Kidney (tissue), 14 donors: ENCODE results near the gene SMARCA2. TPM values are rescaled to one million over a fixed set of nuclear protein-coding genes. Genes with fewer than 3 reads are reported as not detected.

ENCODE experiments used
- DNase-seq, 5 donors: peaks; one replicate each; pipeline ENCODE4 v3.0.0-alpha.2; 2013 to 2020
- FAIRE-seq: peaks from 2 replicates; lab custom pipeline; 2012; peaks lifted over from hg19 to GRCh38; lab: Jason Lieb, UNC
- H3K27ac ChIP-seq, 2 donors: one replicate each; pipeline ENCODE4 v1.7.0; 2013; ENCODE audit warnings: low read depth in 2 of 2, low read length in 2 of 2, inconsistent platforms in 1 of 2
- H3K27me3 ChIP-seq: one replicate; pipeline ENCODE4 v1.7.1; 2013; ENCODE audit warnings: low read length, inconsistent platforms; ENCODE audit not compliant: control insufficient read depth, insufficient read depth
- H3K36me3 ChIP-seq, 3 donors: one replicate each; pipeline versions ENCODE4 v1.7.0 to v1.7.1; 2013; ENCODE audit warnings: low read length in 3 of 3, control low read depth in 1 of 3, inconsistent platforms in 1 of 3; ENCODE audit not compliant: insufficient read depth in 3 of 3, control insufficient read depth in 2 of 3
- H3K4me1 ChIP-seq, 3 donors: one replicate each; pipeline versions ENCODE4 v1.7.0 to v1.7.1; 2013; ENCODE audit warnings: low read length in 3 of 3, inconsistent platforms in 1 of 3, low read depth in 1 of 3; ENCODE audit not compliant: control insufficient read depth in 2 of 3, insufficient read depth in 2 of 3
- H3K4me3 ChIP-seq, 3 donors: one replicate each; pipeline versions ENCODE4 v1.7.0 to v1.8.1; 2013; ENCODE audit warnings: low read length in 3 of 3, control low read depth in 1 of 3, inconsistent platforms in 1 of 3
- H3K9ac ChIP-seq, 3 donors: one replicate each; pipeline versions ENCODE4 v1.7.0 to v1.7.1; 2013; ENCODE audit warnings: low read length in 3 of 3, control low read depth in 1 of 3, inconsistent platforms in 1 of 3
- H3K9me3 ChIP-seq, 3 donors: one replicate each; pipeline versions ENCODE4 v1.7.0 to v1.7.1; 2013; ENCODE audit warnings: low read length in 3 of 3, control low read depth in 1 of 3, inconsistent platforms in 1 of 3; ENCODE audit not compliant: control insufficient read depth in 2 of 3, insufficient read depth in 1 of 3
- intact Hi-C: fragments of 100-400 bp; cut with DNase I; formaldehyde crosslinking; loops from one replicate; pipeline ENCODE4 v1.11.1; 2022
- polyA plus RNA-seq: library from polyadenylated mRNA; stranded (reverse); fragments of 350-450 nt; fragmentation: Illumina TruSeq; extraction: RNeasy Lipid Tissue Mini Kit (QIAGEN cat#74804); gene quantifications from one replicate; pipeline ENCODE4 v1.2.3, GENCODE V29; 2014; ENCODE audit warnings: low read depth, low replicate concordance; ENCODE audit not compliant: insufficient read depth
- total RNA-seq: library from RNA; stranded (reverse); fragmentation: NEBNext Ultra II Directional; extraction: Animal tissue kit (Norgen Biotek cat#: 25700); gene quantifications from one replicate; pipeline ENCODE4 v1.2.1, GENCODE V29; 2021
- TF ChIP-seq, protein P1 (sequence below): IDR thresholded peaks from 3 replicates; pipeline ENCODE4 v1.5.1; 2012; ENCODE audit warnings: mild to moderate bottlenecking, moderate library complexity, borderline replicate concordance; ENCODE audit not compliant: insufficient read depth; ENCODE audit errors: extremely low read depth
- donor health status: control.
- donor health status: control.
- donor health status: control.
- donor health status: control.
- donor health status: control.
- donor health status: DM: yes; HTN: yes; CAD: no.
- donor health status: Normal renal cell carcinoma (clear cell type).

Gene SMARCA2
- total and polyA plus RNA-seq, 2 donors from 2014 or later, result 54.3 to 189 TPM

DNA sequence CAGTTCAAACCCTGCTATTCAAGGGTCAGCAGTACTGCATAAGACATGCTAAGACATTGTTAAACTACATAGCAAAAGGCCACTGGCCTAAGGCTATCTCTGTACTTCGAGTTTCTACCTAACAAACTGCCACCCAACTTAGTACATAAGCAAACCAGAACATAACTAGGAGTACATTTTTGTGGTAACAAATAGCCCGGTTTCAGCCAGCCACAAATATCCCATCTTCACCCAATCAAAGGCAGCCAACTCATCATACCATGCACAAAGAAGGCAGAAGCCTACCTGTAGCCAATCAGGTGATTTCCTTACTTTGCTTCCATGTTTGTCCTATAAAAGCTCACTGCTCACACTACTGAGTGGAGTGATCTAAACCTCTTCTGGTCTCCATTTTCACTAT, 201.4 kb downstream of the SMARCA2 start:
- H3K27ac ChIP-seq, result no peak overlapping the region
- FAIRE-seq, result no peak
- no peaks in the 10 kb centered on the region for H3K27me3 ChIP-seq
- TF ChIP-seq, protein P1, sequence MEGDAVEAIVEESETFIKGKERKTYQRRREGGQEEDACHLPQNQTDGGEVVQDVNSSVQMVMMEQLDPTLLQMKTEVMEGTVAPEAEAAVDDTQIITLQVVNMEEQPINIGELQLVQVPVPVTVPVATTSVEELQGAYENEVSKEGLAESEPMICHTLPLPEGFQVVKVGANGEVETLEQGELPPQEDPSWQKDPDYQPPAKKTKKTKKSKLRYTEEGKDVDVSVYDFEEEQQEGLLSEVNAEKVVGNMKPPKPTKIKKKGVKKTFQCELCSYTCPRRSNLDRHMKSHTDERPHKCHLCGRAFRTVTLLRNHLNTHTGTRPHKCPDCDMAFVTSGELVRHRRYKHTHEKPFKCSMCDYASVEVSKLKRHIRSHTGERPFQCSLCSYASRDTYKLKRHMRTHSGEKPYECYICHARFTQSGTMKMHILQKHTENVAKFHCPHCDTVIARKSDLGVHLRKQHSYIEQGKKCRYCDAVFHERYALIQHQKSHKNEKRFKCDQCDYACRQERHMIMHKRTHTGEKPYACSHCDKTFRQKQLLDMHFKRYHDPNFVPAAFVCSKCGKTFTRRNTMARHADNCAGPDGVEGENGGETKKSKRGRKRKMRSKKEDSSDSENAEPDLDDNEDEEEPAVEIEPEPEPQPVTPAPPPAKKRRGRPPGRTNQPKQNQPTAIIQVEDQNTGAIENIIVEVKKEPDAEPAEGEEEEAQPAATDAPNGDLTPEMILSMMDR, result no peak
- no peak overlapping the region for H3K4me3 ChIP-seq
- intact Hi-C loops, result no loop called here
- no peaks in the 10 kb centered on the region for H3K9me3 ChIP-seq
- no peaks in the 10 kb centered on the region for H3K4me1 ChIP-seq
- H3K36me3 ChIP-seq, result no peaks in the 10 kb centered on the region
- no peak overlapping the region for H3K9ac ChIP-seq
- DNase-seq, result no peak

DNA sequence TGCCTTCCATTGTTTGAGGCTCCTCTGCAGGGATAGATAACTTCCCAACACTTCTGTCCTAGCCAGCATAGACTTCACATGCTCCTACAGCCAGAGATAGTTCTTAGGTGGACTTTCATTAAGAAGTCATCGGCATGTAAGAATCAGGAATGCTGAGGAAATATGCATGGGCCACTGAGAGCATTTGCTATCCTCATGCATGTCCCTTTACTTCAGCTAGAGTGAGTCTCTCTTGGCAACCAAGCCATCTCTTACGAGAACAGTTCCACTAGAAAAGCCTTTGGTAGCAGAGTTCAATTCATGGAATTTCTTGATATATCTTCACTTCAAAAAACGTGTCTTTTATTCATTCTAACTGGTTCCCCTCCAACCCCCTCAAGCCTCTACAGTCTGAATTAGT, 202.4 kb downstream of the SMARCA2 start:
- H3K4me1 ChIP-seq, result no peaks in the 10 kb centered on the region
- H3K27ac ChIP-seq, result no peak overlapping the region
- FAIRE-seq (no peak), DNase-seq (no peak)
- no peak overlapping the region for H3K9ac ChIP-seq
- H3K36me3 ChIP-seq, result no peaks in the 10 kb centered on the region
- H3K4me3 ChIP-seq, result no peak overlapping the region
- intact Hi-C loops, result no loop called here
- no peaks in the 10 kb centered on the region for H3K27me3 ChIP-seq
- TF ChIP-seq, protein P1, result no peak
- no peaks in the 10 kb centered on the region for H3K9me3 ChIP-seq

DNA sequence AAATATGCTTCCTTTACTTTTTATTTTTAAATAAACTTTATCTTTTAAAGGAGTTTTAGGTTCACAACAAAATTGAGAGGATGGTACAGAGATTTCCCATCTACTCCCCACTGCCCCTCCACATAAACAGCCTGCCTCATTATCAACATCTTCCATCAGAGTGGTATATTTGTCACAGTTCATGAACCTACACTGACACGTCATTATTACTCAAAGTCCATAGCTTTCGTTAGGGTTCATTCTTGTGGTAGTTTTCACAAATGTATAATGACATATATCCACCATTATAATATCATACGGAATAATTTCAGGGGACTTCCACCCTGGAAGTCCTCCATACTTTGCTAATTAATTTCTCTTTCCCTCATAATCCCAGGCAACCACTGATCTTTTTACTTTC, 204.9 kb downstream of the SMARCA2 start:
- DNase-seq (no peak), FAIRE-seq (no peak)
- no peaks in the 10 kb centered on the region for H3K36me3 ChIP-seq
- intact Hi-C loops, result no loop called here
- no peak overlapping the region for H3K9ac ChIP-seq
- H3K9me3 ChIP-seq, result no peaks in the 10 kb centered on the region
- TF ChIP-seq, protein P1, result no peak
- no peaks in the 10 kb centered on the region for H3K27me3 ChIP-seq
- H3K4me3 ChIP-seq, result no peak overlapping the region
- H3K4me1 ChIP-seq, result no peaks in the 10 kb centered on the region
- no peak overlapping the region for H3K27ac ChIP-seq
